GM12874 (cell line): ENCODE measurements around the gene LARGE2.

Experiments
- TF ChIP-seq, protein P1 (sequence below): IDR thresholded peaks from 2 replicates; pipeline ENCODE4 v1.5.1; 2011; ENCODE audit warnings: low read depth, mild to moderate bottlenecking, control low read depth, low read length, moderate library complexity; ENCODE audit not compliant: insufficient read depth

The LARGE2 gene

GRCh38 chr11:45919806-45920530 lies 2.5 kb upstream of the LARGE2 start:
- TF ChIP-seq, protein P1, sequence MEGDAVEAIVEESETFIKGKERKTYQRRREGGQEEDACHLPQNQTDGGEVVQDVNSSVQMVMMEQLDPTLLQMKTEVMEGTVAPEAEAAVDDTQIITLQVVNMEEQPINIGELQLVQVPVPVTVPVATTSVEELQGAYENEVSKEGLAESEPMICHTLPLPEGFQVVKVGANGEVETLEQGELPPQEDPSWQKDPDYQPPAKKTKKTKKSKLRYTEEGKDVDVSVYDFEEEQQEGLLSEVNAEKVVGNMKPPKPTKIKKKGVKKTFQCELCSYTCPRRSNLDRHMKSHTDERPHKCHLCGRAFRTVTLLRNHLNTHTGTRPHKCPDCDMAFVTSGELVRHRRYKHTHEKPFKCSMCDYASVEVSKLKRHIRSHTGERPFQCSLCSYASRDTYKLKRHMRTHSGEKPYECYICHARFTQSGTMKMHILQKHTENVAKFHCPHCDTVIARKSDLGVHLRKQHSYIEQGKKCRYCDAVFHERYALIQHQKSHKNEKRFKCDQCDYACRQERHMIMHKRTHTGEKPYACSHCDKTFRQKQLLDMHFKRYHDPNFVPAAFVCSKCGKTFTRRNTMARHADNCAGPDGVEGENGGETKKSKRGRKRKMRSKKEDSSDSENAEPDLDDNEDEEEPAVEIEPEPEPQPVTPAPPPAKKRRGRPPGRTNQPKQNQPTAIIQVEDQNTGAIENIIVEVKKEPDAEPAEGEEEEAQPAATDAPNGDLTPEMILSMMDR = no peak

DNA sequence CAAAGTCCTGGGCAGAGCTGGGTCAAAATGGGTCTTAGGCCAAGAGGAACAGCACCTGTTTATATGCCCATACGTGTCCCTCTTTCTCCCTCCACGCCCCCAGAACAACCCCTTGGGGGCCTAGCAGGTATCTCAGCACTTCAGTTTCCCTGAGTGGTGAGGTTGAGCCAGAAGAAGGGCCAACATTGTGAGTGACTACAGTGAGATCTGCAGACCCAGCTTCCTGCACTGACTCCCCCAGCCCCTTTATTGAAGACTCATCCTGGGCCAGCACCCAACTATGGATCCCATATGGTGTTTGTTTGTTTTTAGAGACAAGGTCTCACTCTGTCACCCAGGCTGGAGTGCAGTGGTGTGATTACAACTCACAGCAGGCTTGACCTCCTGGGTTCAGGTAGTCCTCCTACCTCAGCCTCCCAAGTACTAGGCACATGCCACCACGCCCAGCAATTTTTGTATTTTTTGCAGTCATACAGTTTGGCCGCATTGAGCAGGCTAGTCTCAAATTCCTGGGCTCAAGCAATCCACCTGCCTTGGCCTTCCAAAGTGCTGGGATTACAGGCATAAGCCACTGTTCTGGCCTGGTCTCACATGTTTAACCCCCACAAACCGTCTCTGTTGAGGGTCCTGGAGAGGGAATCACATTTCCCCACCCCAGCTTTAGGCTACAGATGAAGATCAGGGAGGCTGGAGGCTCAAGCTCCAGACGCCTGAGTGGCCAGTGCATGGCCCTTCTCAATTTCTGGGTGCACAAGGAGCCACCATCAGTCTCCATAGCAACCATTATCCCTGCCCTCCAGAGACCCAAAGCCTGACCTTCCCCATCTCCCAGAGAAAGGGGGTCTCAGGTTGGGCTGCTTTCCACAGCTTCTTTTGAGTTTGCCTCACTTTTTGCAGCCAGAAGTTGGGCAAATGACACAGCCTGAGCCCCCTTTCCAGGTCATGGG lies 1.7 kb upstream of the LARGE2 start:
- TF ChIP-seq, protein P1 = no peak

- TF ChIP-seq, protein P1 = no peak
Observed at GRCh38 chr11:45921561-45922424, 663 bp upstream of the LARGE2 start.

DNA sequence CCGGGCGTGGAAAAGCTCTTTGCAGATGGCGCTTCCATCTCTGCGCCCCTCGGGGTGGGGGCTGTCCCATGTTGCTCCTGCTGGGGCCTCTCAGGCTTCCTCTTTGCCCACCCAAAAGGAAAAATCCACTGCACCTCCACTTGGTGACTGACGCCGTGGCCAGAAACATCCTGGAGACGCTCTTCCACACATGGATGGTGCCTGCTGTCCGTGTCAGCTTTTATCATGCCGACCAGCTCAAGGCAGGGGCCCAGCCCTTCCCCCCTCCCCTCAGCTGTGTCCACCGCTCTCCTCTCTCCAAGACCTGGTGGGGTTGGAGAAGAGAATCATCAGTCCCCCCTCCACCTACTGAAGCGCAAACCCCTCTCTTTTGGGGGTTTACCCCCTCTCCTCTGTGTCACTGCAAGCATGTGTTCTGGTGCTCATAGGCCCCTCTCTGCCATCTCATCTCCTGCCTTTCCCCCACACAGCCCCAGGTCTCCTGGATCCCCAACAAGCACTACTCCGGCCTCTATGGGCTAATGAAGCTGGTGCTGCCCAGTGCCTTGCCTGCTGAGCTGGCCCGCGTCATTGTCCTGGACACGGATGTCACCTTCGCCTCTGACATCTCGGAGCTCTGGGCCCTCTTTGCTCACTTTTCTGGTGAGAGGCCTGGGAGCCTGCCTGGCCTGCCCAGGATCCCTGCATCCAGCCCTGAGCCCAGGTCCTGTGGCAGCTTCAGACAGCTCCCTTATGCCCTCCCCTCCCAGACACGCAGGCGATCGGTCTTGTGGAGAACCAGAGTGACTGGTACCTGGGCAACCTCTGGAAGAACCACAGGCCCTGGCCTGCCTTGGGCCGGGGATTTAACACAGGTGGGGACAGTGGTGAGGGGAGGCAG lies 1.8 kb downstream of the LARGE2 start:
- TF ChIP-seq, protein P1 = no peak

GRCh38 chr11:45924927-45925326 lies 2.5 kb downstream of the LARGE2 start:
- TF ChIP-seq, protein P1 = no peak

GRCh38 chr11:45925550-45925949 lies 3.1 kb downstream of the LARGE2 start:
- TF ChIP-seq, protein P1 = no peak
